GM12875 (cell line): ENCODE measurements around the gene NCS1.

Experiments used
- H3K4me3 ChIP-seq: one replicate; pipeline ENCODE4 v1.5.1; 2011; ENCODE audit warnings: low read depth, low read length, control low read depth
- CTCF ChIP-seq: IDR thresholded peaks from 2 replicates; pipeline ENCODE4 v1.5.1; 2011; ENCODE audit warnings: low read depth, mild to moderate bottlenecking, control low read depth, inconsistent platforms, low read length, moderate library complexity, borderline replicate concordance; ENCODE audit not compliant: insufficient read depth

NCS1 gene

GRCh38 chr9:130182381-130182909 is 10.2 kb downstream of the NCS1 start:
- TF ChIP-seq CTCF, result no peak
- no peak overlapping the region for H3K4me3 ChIP-seq

- TF ChIP-seq CTCF, result no peak
- no peak overlapping the region for H3K4me3 ChIP-seq
These were observed 11.0 kb downstream of the NCS1 start for GRCh38 chr9:130183133-130183762.

- no peak overlapping the region for H3K4me3 ChIP-seq
These were observed 12.8 kb downstream of the NCS1 start for GRCh38 chr9:130185017-130185416.

GRCh38 chr9:130185490-130186031 is 13.4 kb downstream of the NCS1 start:
- no peak overlapping the region for H3K4me3 ChIP-seq
- no peak for TF ChIP-seq CTCF

More at GRCh38 chr9:130185017-130185416, 12.8 kb downstream of the NCS1 start:
- TF ChIP-seq CTCF, result no peak

GRCh38 chr9:130186051-130186450 is 13.8 kb downstream of the NCS1 start:
- H3K4me3 ChIP-seq, result no peak overlapping the region
- TF ChIP-seq CTCF, result no peak

GRCh38 chr9:130186839-130187522 is 14.8 kb downstream of the NCS1 start:
- no peak for TF ChIP-seq CTCF
- no peak overlapping the region for H3K4me3 ChIP-seq

- H3K4me3 ChIP-seq, result no peak overlapping the region
These were observed 15.3 kb downstream of the NCS1 start for GRCh38 chr9:130187523-130187846.

More at GRCh38 chr9:130187523-130187846, 15.3 kb downstream of the NCS1 start:
- TF ChIP-seq CTCF, result no peak
